OCI-LY3 (cell line): Measurements from ENCODE around the gene FGD3.

Experiments used
- H2AFZ ChIP-seq: fragments of 200-600, 300-600 bp; shearing (Covaris generic); 2 replicates; pipeline ENCODE4 v1.6.0; 2014; ENCODE audit warnings: antibody characterized with exemption, low read depth, low read length
- H3K27ac ChIP-seq: fragments of 200-600, 300-600 bp; sonication (generic); 2 replicates; pipeline ENCODE4 v1.5.1; 2014; ENCODE audit warnings: mild to moderate bottlenecking, low read length, moderate library complexity, mixed read lengths
- H3K27me3 ChIP-seq: fragments of 200-600, 300-600 bp; sonication (generic); 2 replicates; pipeline ENCODE4 v1.6.1; 2014; ENCODE audit warnings: low read depth, low read length, mixed read lengths
- H3K36me3 ChIP-seq: fragments of 200-600, 300-600 bp; sonication (generic); replicated peaks from 2 replicates; pipeline ENCODE3; 2014; ENCODE audit warnings: low read depth, low read length, mixed read lengths
- H3K4me1 ChIP-seq: fragments of 300-600, 200-600 bp; sonication (generic); 2 replicates; pipeline ENCODE4 v1.6.1; 2014; ENCODE audit warnings: low read length, mixed read lengths
- H3K4me2 ChIP-seq: fragments of 200-600, 300-600 bp; sonication (generic); 2 replicates; pipeline ENCODE4 v1.6.1; 2014; ENCODE audit warnings: low read length, mixed read lengths
- H3K4me3 ChIP-seq: fragments of 300-600, 200-600 bp; sonication (generic); 2 replicates; pipeline ENCODE4 v1.5.1; 2014; ENCODE audit warnings: antibody characterized with exemption, mild to moderate bottlenecking, low read length, moderate library complexity
- H3K79me2 ChIP-seq: fragments of 300-600, 200-600 bp; shearing (Covaris generic); 2 replicates; pipeline ENCODE4 v1.6.1; 2014; ENCODE audit warnings: mild to moderate bottlenecking, low read length, mixed read lengths
- H3K9ac ChIP-seq: fragments of 300-600, 200-600 bp; shearing (Covaris generic); 2 replicates; pipeline ENCODE4 v1.6.0; 2014; ENCODE audit warnings: mild to moderate bottlenecking, low read length, moderate library complexity
- H3K9me3 ChIP-seq: fragments of 200-600, 300-600 bp; shearing (Covaris generic); 2 replicates; pipeline ENCODE4 v1.6.1; 2014; ENCODE audit warnings: low read length, mixed read lengths; ENCODE audit not compliant: insufficient read depth
- H4K20me1 ChIP-seq: fragments of 200-600, 300-600 bp; sonication (generic); 2 replicates; pipeline ENCODE4 v1.6.1; 2016; ENCODE audit warnings: low read length, mixed read lengths; ENCODE audit not compliant: insufficient read depth
- EZH2phosphoT487 ChIP-seq: fragments of 200-600 bp; shearing (Covaris generic); IDR thresholded peaks from 2 replicates; pipeline ENCODE4 v1.6.1; 2018; ENCODE audit warnings: antibody characterized with exemption, mixed run types, low read depth
- TF ChIP-seq, protein P1 (sequence below): fragments of 200-600, 300-600 bp; sonication (generic); IDR thresholded peaks from 2 replicates; pipeline ENCODE4 v1.5.1; 2014; ENCODE audit warnings: antibody characterized with exemption, low read length, low read depth

Gene FGD3

DNA sequence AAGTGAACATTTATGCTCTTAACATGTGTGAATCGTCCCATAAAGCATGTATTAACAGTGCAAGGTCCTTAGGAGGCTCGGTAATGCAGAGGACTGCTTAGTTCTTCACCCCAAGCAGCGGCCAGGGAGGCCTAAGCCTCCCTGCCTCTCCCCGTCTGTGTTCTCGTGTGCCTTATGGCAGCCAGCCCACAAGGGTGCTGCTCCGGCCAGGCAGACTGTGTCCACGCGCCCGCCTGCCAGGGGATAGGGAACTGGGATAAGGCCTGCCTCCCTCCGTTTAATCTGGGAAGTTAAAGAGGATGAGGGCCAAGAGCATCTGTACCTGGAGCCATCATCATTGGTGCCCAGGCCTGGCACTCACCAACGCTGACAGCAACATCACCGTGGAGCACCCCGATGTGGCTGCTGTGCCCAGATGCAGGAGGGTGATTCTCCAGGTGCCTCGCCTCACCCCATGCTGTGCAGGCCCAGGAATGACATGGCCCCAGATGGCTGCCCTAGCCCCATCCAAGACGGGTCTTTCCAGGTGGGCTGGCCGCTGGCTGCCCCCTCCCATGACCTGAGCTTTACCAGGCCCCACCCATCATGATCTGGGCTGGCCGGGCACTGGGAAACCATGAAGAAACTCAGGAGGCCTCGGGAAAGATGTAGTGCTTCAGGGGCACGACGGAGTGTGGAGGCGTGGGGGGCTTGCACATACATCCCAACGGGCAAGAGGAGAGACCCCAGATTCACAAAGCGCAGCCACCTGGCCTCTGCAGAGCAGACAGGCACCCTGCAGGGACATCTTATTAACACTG lies 75.6 kb downstream of the FGD3 start:
- no peaks in the 10 kb centered on the region for H3K36me3 ChIP-seq
- H3K79me2 ChIP-seq = no peaks in the 10 kb centered on the region
- no peak overlapping the region for H3K9ac ChIP-seq
- no peaks in the 10 kb centered on the region for H3K9me3 ChIP-seq
- no peaks in the 10 kb centered on the region for H3K4me1 ChIP-seq
- H3K27ac ChIP-seq = no peak overlapping the region
- TF ChIP-seq, protein P1, sequence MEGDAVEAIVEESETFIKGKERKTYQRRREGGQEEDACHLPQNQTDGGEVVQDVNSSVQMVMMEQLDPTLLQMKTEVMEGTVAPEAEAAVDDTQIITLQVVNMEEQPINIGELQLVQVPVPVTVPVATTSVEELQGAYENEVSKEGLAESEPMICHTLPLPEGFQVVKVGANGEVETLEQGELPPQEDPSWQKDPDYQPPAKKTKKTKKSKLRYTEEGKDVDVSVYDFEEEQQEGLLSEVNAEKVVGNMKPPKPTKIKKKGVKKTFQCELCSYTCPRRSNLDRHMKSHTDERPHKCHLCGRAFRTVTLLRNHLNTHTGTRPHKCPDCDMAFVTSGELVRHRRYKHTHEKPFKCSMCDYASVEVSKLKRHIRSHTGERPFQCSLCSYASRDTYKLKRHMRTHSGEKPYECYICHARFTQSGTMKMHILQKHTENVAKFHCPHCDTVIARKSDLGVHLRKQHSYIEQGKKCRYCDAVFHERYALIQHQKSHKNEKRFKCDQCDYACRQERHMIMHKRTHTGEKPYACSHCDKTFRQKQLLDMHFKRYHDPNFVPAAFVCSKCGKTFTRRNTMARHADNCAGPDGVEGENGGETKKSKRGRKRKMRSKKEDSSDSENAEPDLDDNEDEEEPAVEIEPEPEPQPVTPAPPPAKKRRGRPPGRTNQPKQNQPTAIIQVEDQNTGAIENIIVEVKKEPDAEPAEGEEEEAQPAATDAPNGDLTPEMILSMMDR = no peak
- no peak for TF ChIP-seq EZH2phosphoT487
- H3K4me3 ChIP-seq = no peak overlapping the region
- no peaks in the 10 kb centered on the region for H4K20me1 ChIP-seq
- H3K27me3 ChIP-seq = no peaks in the 10 kb centered on the region
- H2AFZ ChIP-seq = no peak overlapping the region
- H3K4me2 ChIP-seq = no peak overlapping the region

DNA sequence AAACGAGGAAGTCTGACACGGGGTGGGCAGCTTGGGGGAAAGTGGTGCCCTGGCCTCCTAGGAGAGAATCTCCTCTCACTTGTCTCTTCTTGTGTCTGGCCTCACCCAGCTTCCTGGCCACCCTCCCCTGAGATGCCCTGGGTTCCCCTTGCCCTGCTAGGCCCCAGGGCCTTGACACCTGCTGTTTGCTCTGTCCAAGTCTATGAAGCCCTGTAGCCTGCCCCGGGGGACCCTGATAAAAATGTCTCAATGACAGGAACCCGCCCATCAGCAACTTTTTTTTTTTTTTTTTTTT lies 76.1 kb downstream of the FGD3 start:
- Histone ChIP-seq H3K27ac (no peak overlapping the region), H3K4me1 (peaks cover 2% of the 10 kb centered on the region), H3K27me3 (no peaks in the 10 kb centered on the region), H2AFZ (no peak overlapping the region), H3K9ac (no peak overlapping the region), H4K20me1 (no peaks in the 10 kb centered on the region), H3K4me3 (no peak overlapping the region), H3K79me2 (no peaks in the 10 kb centered on the region), H3K4me2 (no peak overlapping the region), H3K9me3 (no peaks in the 10 kb centered on the region), H3K36me3 (no peaks in the 10 kb centered on the region)
- TF ChIP-seq, protein P1 = no peak
- TF ChIP-seq EZH2phosphoT487 = no peak

DNA sequence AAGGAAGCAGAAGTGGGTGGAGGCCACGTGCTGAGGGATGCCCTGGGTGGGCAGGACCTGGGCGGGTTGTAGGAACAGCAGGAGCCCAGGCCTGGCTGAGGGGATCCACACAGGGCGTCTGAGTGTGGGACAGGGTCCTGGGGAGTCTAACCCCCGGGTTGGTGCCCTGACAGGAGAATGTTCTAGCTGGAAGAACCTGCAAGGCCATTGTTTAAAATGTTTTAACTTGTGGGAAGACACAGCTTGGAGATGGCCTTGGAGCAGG lies 77.3 kb downstream of the FGD3 start:
- Histone ChIP-seq H3K4me3 (no peak overlapping the region), H3K9me3 (no peaks in the 10 kb centered on the region), H3K27me3 (no peaks in the 10 kb centered on the region), H3K4me2 (no peak overlapping the region), H3K79me2 (no peaks in the 10 kb centered on the region), H2AFZ (no peak overlapping the region), H3K9ac (no peak overlapping the region), H3K27ac (no peak overlapping the region), H3K4me1 (peaks cover 3% of the 10 kb centered on the region), H4K20me1 (no peaks in the 10 kb centered on the region), H3K36me3 (no peaks in the 10 kb centered on the region)
- TF ChIP-seq, protein P1 = no peak

DNA sequence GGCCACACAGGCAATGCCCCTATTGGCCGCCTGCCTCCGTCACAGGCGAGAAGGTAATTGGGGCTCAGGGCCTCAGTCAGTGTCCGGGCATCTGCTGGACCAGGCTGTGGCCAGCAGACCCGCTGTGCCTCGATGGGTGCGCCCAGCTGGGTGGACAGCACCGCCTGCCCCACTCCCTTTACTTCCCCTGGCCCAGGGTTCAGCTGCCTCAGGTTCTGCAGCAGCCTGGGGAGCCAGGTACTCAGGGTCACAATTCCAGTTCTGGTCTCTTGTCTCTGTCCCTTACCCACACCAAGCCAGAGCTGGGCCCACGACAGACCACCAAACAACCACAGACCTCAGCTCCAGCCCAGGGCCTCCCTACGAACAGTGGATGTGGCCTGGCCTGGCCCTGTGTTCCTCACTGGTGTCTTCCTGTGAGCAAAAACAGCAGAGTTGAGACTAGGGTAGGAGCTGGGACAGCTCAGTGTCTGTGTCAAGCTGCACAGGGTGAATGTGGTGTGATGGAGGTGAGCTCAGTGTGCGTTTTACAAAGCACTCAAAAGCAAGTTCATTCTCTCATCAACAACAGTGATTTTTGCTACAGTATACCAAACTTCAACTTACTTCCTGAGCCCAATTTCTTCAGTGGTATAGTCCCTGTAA lies 77.8 kb downstream of the FGD3 start:
- Histone ChIP-seq H4K20me1 (no peaks in the 10 kb centered on the region), H3K27me3 (no peaks in the 10 kb centered on the region), H2AFZ (no peak overlapping the region), H3K27ac (no peak overlapping the region), H3K36me3 (no peaks in the 10 kb centered on the region), H3K4me3 (no peak overlapping the region), H3K9ac (no peak overlapping the region), H3K9me3 (no peaks in the 10 kb centered on the region), H3K4me1 (peaks cover 3% of the 10 kb centered on the region), H3K79me2 (no peaks in the 10 kb centered on the region), H3K4me2 (no peak overlapping the region)
- TF ChIP-seq, protein P1 = no peak
- no peak for TF ChIP-seq EZH2phosphoT487
